ENCODE data around the gene CNBP.
"Not testable (repeated sequence)": the region's sequence is repeated elsewhere in the genome, so short reads cannot be mapped to it uniquely, and the experiment has no call there.

CNBP gene

GRCh38 chr3:129184784-129185542, 1.3 kb upstream of the CNBP start:
- not testable (repeated sequence) for DNase-seq (ENCODE audit: low read depth, low spot score)

GRCh38 chr3:129184396-129184657, 631 bp upstream of the CNBP start:
- no peak for DNase-seq (ENCODE audit: low read depth, low spot score)

- DNase-seq (ENCODE audit: low read depth, low spot score), result no peak
These were observed 1.1 kb downstream of the CNBP start for GRCh38 chr3:129182390-129183185.

- no peak for DNase-seq (ENCODE audit: low read depth, low spot score)
These were observed 1.9 kb downstream of the CNBP start for GRCh38 chr3:129181819-129182218.

GRCh38 chr3:129180461-129180860, 3.2 kb downstream of the CNBP start:
- DNase-seq (ENCODE audit: low read depth, low spot score), result no peak

GRCh38 chr3:129176051-129176450, 7.6 kb downstream of the CNBP start:
- no peak for DNase-seq (ENCODE audit: low read depth, low spot score)

GRCh38 chr3:129173725-129174124, 10.0 kb downstream of the CNBP start:
- DNase-seq (ENCODE audit: low read depth, low spot score), result no peak

- DNase-seq (ENCODE audit: low read depth, low spot score), result no peak
These were observed 10.5 kb downstream of the CNBP start for GRCh38 chr3:129173206-129173605.

GRCh38 chr3:129166579-129167332, 16.9 kb downstream of the CNBP start:
- no peak for DNase-seq (ENCODE audit: low read depth, low spot score)

- DNase-seq (ENCODE audit: low read depth, low spot score), result not testable (repeated sequence)
These were observed 18.1 kb downstream of the CNBP start for GRCh38 chr3:129165594-129165993.

GRCh38 chr3:129164500-129164899, 19.2 kb downstream of the CNBP start:
- DNase-seq (ENCODE audit: low read depth, low spot score), result no peak

GRCh38 chr3:129162729-129163579, 20.7 kb downstream of the CNBP start:
- no peak for DNase-seq (ENCODE audit: low read depth, low spot score)

- no peak for DNase-seq (ENCODE audit: low read depth, low spot score)
These were observed 21.8 kb downstream of the CNBP start for GRCh38 chr3:129161860-129162271.

GRCh38 chr3:129160891-129161859, 22.5 kb downstream of the CNBP start, which contains the start of gene ISY1:
Gene ISY1 (minus strand): TSS chr3:129161063. CDS start chr3:129160975, 88 bp downstream.
- peak; percentile 89 for DNase-seq (ENCODE audit: low read depth, low spot score)

GRCh38 chr3:129144786-129145185, 38.9 kb downstream of the CNBP start:
- no peak for DNase-seq (ENCODE audit: low read depth, low spot score)

GRCh38 chr3:129141011-129141410, 42.7 kb downstream of the CNBP start:
- DNase-seq (ENCODE audit: low read depth, low spot score), result not testable (repeated sequence)

- no peak for DNase-seq (ENCODE audit: low read depth, low spot score)
These were observed 43.8 kb downstream of the CNBP start for GRCh38 chr3:129139911-129140310.

- DNase-seq (ENCODE audit: low read depth, low spot score), result not testable (repeated sequence)
These were observed 47.4 kb downstream of the CNBP start for GRCh38 chr3:129136275-129136674.

- no peak for DNase-seq (ENCODE audit: low read depth, low spot score)
These were observed 51.4 kb downstream of the CNBP start for GRCh38 chr3:129132097-129132866.

Measured in smooth muscle cell of the brain vasculature (primary cell).